Karpas-422 (cell line): Measurements from ENCODE around the gene CLBA1. TPM values are rescaled to one million over a fixed set of nuclear protein-coding genes. Genes with fewer than 3 reads are reported as not detected.
"Not testable (repeated sequence)": the region's sequence is repeated elsewhere in the genome, so short reads cannot be mapped to it uniquely, and the experiment has no call there.

ENCODE experiments used
- DNase-seq: peaks from one replicate; pipeline ENCODE4 v3.0.0-alpha.2; 2015
- H2AFZ ChIP-seq: fragments of 200-600 bp; sonication (generic); 2 replicates; pipeline ENCODE4 v1.6.1; 2014; ENCODE audit warnings: antibody characterized with exemption, low read length, mixed read lengths
- H3K27ac ChIP-seq: fragments of 200-600 bp; sonication (generic); 2 replicates; pipeline ENCODE4 v1.5.1; 2014; ENCODE audit warnings: mild to moderate bottlenecking, low read length, moderate library complexity
- H3K27me3 ChIP-seq: fragments of 200-600 bp; sonication (generic); 2 replicates; pipeline ENCODE4 v1.6.1; 2014; ENCODE audit warnings: low read length, mixed read lengths
- H3K36me3 ChIP-seq: fragments of 200-600 bp; sonication (generic); 2 replicates; pipeline ENCODE4 v1.6.1; 2014; ENCODE audit warnings: low read length, mixed read lengths; ENCODE audit not compliant: insufficient read depth
- H3K4me1 ChIP-seq: fragments of 200-600 bp; sonication (generic); 2 replicates; pipeline ENCODE4 v1.6.1; 2014; ENCODE audit warnings: mild to moderate bottlenecking, low read length, mixed read lengths
- H3K4me2 ChIP-seq: fragments of 200-600 bp; sonication (generic); 2 replicates; pipeline ENCODE4 v1.6.1; 2014; ENCODE audit warnings: low read length, low read depth, mild to moderate bottlenecking; ENCODE audit not compliant: poor library complexity, severe bottlenecking
- H3K4me3 ChIP-seq: fragments of 200-600 bp; sonication (generic); 2 replicates; pipeline ENCODE4 v1.5.1; 2014; ENCODE audit warnings: mild to moderate bottlenecking, antibody characterized with exemption, low read length, mixed read lengths
- H3K79me2 ChIP-seq: fragments of 200-600 bp; sonication (generic); 2 replicates; pipeline ENCODE4 v1.6.1; 2014; ENCODE audit warnings: mild to moderate bottlenecking, low read length, mixed read lengths
- H3K9ac ChIP-seq: fragments of 200-600 bp; sonication (generic); 2 replicates; pipeline ENCODE4 v1.6.0; 2014; ENCODE audit warnings: low read length
- H3K9me2 ChIP-seq: fragments of 200-600 bp; sonication (generic), shearing (Covaris generic); replicated peaks from 2 replicates; pipeline ENCODE4 v1.6.0; 2014; ENCODE audit warnings: mild to moderate bottlenecking, low read length, moderate library complexity; ENCODE audit not compliant: insufficient read depth
- H3K9me3 ChIP-seq: fragments of 300-700, 200-600 bp; sonication (generic); 2 replicates; pipeline ENCODE4 v1.6.1; 2014; ENCODE audit warnings: low read length, mixed read lengths
- H4K20me1 ChIP-seq: fragments of 200-600 bp; sonication (generic); 2 replicates; pipeline ENCODE4 v1.6.1; 2014; ENCODE audit warnings: mild to moderate bottlenecking, antibody characterized with exemption, low read length, low read depth; ENCODE audit not compliant: insufficient read depth
- total RNA-seq: library from RNA; depleted of rRNA; stranded (reverse); fragments of >200 nt; shearing (Covaris generic); gene quantifications from 2 replicates; pipeline ENCODE4 v1.2.3, GENCODE V29; 2014; ENCODE audit warnings: low replicate concordance

Gene CLBA1
- total RNA-seq, 1 experiment from 2014 or later = 9.4 TPM

DNA sequence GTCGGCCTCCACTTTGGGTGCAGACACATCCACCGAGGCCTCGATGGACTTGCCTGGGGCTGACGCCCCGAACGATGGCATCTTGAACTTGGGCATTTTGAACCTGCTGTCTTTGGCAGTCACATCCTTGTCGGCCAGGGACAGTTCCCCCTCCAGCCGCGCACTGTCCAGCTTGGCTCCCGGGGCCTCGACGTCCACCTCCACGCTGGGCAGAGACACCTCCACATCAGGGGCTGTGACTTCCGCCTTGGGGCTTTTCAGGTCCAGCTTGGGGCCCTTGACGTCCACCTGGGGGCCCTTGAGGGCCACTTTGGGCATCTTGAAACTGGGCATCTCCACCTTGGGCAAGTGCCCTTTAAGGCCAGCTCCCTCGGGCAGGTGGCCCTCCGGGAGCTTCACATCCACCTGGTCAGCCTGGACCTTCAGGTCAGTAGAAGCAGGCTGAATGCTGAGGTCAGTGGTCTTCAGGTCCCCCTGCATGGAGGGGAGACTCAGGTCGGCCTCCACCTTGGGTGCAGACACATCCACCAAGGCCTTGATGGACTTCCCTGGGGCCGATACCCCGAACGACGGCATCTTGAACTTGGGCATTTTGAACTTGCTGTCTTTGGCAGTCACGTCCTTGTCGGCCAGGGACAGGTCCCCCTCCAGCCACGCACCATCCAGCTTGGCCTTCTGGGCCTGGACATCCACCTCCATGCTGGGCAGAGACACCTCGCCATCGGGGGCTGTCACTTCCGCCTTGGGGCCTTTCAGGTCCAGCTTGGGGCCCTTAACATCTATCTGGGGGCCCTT lies 33.5 kb upstream of the CLBA1 start:
- not testable (repeated sequence) for H3K4me2 ChIP-seq, H3K27ac ChIP-seq, H3K79me2 ChIP-seq, H3K4me1 ChIP-seq, H3K9me3 ChIP-seq, H3K36me3 ChIP-seq, H3K9me2 ChIP-seq, H3K4me3 ChIP-seq, H3K9ac ChIP-seq, DNase-seq, H3K27me3 ChIP-seq, H2AFZ ChIP-seq
- peaks cover 20% of the 10 kb centered on the region for H4K20me1 ChIP-seq

- peaks cover 24% of the 10 kb centered on the region for H4K20me1 ChIP-seq
- no peaks in the 10 kb centered on the region for H3K36me3 ChIP-seq
- no peak overlapping the region for H3K4me3 ChIP-seq
- no peaks in the 10 kb centered on the region for H3K4me1 ChIP-seq
- no peaks in the 10 kb centered on the region for H3K9me2 ChIP-seq
- no peak overlapping the region for H2AFZ ChIP-seq
- H3K79me2 ChIP-seq = no peaks in the 10 kb centered on the region
- H3K27ac ChIP-seq = no peak overlapping the region
- H3K9me3 ChIP-seq = no peaks in the 10 kb centered on the region
- no peak overlapping the region for H3K4me2 ChIP-seq
- DNase-seq = no peak
- H3K27me3 ChIP-seq = no peaks in the 10 kb centered on the region
- no peak overlapping the region for H3K9ac ChIP-seq
These were observed 32.5 kb upstream of the CLBA1 start for GRCh38 chr14:104953097-104953496.

GRCh38 chr14:104953896-104954656 lies 31.5 kb upstream of the CLBA1 start:
- H3K9me3 ChIP-seq = no peaks in the 10 kb centered on the region

GRCh38 chr14:104954746-104955395 lies 30.7 kb upstream of the CLBA1 start:
- Histone ChIP-seq H3K9me3 (no peaks in the 10 kb centered on the region), H3K4me3 (no peak overlapping the region), H3K9me2 (no peaks in the 10 kb centered on the region), H3K4me2 (no peak overlapping the region), H3K4me1 (no peaks in the 10 kb centered on the region), H4K20me1 (peaks cover 24% of the 10 kb centered on the region), H3K36me3 (no peaks in the 10 kb centered on the region), H3K79me2 (no peaks in the 10 kb centered on the region), H2AFZ (no peak overlapping the region), H3K9ac (no peak overlapping the region), H3K27me3 (no peaks in the 10 kb centered on the region), H3K27ac (no peak overlapping the region)
- DNase-seq = no peak

More at GRCh38 chr14:104953896-104954656, 31.5 kb upstream of the CLBA1 start:
- no peak overlapping the region for H3K27ac ChIP-seq
- no peak overlapping the region for H3K9ac ChIP-seq
- H3K36me3 ChIP-seq = no peaks in the 10 kb centered on the region
- H3K79me2 ChIP-seq = no peaks in the 10 kb centered on the region
- H3K9me2 ChIP-seq = no peaks in the 10 kb centered on the region
- H3K4me2 ChIP-seq = no peak overlapping the region
- DNase-seq = no peak
- peaks cover 24% of the 10 kb centered on the region for H4K20me1 ChIP-seq
- H3K27me3 ChIP-seq = no peaks in the 10 kb centered on the region
- no peak overlapping the region for H3K4me3 ChIP-seq
- no peaks in the 10 kb centered on the region for H3K4me1 ChIP-seq
- H2AFZ ChIP-seq = no peak overlapping the region

DNA sequence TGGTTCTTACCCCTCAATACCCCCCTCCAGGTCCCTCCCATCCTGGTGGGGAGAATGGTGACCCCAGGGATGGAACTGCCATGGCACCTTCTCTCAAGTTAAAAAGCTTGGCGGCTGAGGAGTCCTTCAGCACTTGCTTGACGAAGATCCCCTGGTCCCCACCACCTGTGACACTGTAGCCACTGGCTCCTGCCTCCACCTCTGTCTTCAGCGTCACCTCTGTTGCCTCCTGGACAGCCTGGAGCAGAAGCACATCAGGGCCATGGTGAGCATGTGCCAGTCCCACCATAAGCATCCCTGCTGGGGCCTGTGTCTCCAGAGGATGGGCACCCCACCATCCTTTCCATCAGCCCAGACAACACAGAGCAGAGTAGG lies 30.2 kb upstream of the CLBA1 start:
- Histone ChIP-seq H4K20me1 (peaks cover 24% of the 10 kb centered on the region), H3K79me2 (no peaks in the 10 kb centered on the region), H3K9me2 (no peaks in the 10 kb centered on the region), H2AFZ (no peak overlapping the region), H3K27me3 (no peaks in the 10 kb centered on the region), H3K9ac (no peak overlapping the region), H3K27ac (no peak overlapping the region), H3K36me3 (no peaks in the 10 kb centered on the region), H3K9me3 (no peaks in the 10 kb centered on the region), H3K4me1 (no peaks in the 10 kb centered on the region), H3K4me2 (no peak overlapping the region), H3K4me3 (no peak overlapping the region)
- DNase-seq = no peak

DNA sequence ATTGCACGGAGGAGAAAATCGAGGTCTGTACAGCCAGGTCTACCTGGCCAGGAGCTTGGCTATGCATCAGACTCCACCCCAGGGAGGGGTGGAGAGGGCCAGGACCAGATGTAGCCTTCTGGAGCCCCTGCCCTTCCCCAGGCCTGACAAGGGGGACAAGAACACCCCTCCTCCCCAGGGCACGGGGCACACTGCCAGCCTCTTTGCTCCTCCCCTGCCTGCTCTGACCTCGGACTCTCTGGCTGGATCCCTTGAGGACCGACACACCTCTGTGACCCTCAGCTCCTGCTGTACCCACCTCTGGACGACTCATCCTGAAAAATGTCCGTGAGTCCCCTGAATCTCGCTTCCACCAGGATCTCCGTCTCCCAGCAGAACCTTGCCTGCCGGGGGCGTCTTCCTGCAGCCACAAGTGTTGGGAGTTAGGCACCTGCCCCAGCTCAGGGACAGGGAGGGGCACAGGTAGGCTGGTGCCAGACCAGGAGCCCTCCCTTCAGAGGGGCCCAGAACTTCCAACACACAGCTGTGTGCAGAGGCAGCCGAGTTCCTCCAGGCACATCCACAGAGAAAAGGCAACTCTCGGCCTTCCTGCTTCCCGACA lies 29.2 kb upstream of the CLBA1 start:
- DNase-seq = no peak
- Histone ChIP-seq H3K79me2 (no peaks in the 10 kb centered on the region), H3K36me3 (no peaks in the 10 kb centered on the region), H3K9me2 (no peaks in the 10 kb centered on the region), H4K20me1 (peaks cover 24% of the 10 kb centered on the region), H3K27me3 (no peaks in the 10 kb centered on the region), H3K4me2 (no peak overlapping the region), H3K9ac (no peak overlapping the region), H3K27ac (no peak overlapping the region), H3K4me1 (no peaks in the 10 kb centered on the region), H3K9me3 (no peaks in the 10 kb centered on the region), H2AFZ (no peak overlapping the region), H3K4me3 (no peak overlapping the region)

- H3K9me3 ChIP-seq = no peaks in the 10 kb centered on the region
- H3K9ac ChIP-seq = no peak overlapping the region
- no peak for DNase-seq
- no peak overlapping the region for H3K4me3 ChIP-seq
- H4K20me1 ChIP-seq = peaks cover 24% of the 10 kb centered on the region
- no peaks in the 10 kb centered on the region for H3K9me2 ChIP-seq
- no peaks in the 10 kb centered on the region for H3K4me1 ChIP-seq
- H3K27ac ChIP-seq = no peak overlapping the region
- H2AFZ ChIP-seq = no peak overlapping the region
- H3K79me2 ChIP-seq = no peaks in the 10 kb centered on the region
- no peaks in the 10 kb centered on the region; the same call in 1 of the 2 replicates for H3K27me3 ChIP-seq
- no peaks in the 10 kb centered on the region for H3K36me3 ChIP-seq
- no peak overlapping the region for H3K4me2 ChIP-seq
These were observed 28.2 kb upstream of the CLBA1 start for GRCh38 chr14:104957146-104958113.
